ENCODE data around the gene CCDC57.
"Not testable (repeated sequence)": the region's sequence is repeated elsewhere in the genome, so short reads cannot be mapped to it uniquely, and the experiment has no call there.

CCDC57 gene, protein sequence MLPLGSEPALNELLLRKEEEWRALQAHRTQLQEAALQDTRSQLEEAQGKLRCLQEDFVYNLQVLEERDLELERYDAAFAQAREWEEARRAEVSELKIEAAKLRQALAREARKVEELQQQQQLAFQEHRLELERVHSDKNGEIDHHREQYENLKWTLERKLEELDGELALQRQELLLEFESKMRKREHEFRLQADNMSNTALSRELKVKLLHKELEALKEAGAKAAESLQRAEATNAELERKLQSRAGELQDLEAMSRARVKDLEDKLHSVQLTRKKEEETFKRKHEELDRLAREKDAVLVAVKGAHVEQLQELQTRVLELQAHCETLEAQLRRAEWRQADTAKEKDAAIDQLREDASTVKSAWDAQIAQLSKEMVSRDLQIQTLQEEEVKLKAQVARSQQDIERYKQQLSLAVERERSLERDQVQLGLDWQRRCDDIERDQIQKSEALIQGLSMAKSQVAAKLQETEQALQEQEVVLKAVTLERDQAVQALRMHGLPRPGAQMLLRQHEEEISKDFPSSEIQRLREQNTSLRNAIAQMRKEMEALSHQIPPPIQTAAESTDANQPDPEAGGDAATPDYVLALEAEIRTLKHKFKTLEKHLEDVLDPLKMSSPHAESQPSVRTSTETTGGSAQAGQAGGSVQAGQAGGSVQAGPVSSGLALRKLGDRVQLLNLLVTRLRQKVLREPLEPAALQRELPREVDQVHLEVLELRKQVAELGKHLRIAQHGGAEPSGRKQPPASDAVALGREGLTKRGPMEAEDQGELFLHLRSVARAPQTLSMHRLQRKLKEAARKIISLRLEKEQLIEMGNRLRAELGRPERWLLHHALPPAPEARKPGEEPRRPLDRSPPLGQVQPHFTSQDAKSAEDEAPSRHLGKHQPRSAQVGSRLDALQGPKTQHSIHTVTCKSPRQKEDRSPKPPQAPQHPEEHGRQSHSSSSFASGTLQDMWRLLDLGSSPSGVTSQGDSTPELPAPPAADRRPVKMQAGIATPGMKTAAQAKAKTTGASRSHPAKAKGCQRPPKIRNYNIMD

DNA sequence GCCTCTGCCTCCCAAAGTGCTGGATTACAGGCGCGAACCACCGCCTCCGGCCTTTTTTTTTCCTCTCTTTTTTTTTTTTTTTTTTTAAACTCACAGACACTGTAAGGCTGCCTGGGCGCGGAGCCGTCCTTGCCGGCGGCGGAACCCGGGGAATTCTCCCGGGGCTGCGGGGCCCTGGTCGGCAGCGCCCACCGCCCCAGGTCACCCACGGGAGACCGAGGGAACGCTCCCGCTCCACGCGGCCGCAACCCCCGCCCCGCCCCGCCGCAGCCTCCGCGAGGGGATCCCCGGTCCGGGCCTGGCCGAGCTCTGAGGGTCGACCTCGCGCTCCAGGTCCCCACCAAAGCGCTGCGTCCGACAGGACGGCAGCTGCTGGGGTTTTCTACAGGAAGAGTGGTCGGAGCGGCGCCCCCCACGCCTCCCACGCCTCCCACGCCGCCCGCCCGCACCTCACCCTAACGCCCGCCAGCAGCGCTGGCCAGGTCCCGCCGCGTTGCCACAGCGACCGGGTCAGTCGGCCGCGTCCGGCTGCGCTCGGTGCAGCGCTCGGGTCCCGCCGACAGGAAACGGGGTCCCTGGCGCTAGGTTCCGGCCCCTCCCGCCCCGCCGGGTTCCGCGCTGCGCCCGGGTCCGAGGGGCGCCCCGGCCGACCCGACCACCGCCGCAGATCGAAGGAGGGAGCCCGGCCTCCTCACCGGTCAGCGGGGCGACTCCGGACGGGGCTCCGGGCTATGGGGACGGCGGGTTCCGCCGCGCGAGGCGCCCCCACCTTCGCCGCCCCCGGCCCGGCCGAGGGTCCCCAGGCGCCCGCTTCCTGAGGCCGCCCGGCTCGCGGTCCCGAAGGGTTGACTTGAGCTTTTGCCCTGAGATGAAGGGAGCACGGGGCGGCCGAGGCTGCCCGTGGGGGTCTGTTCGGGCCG lies at the start of gene CCDC57:
Gene CCDC57, minus strand, starts transcription at position 512 of the 920 bp plus-strand sequence. CDS start 10,898 bp downstream, outside the sequence.
- peak; percentile 88 for DNase-seq (ENCODE audit: extremely low spot score, insufficient read length, low read depth)
- peak; percentile 71 for FAIRE-seq

DNA sequence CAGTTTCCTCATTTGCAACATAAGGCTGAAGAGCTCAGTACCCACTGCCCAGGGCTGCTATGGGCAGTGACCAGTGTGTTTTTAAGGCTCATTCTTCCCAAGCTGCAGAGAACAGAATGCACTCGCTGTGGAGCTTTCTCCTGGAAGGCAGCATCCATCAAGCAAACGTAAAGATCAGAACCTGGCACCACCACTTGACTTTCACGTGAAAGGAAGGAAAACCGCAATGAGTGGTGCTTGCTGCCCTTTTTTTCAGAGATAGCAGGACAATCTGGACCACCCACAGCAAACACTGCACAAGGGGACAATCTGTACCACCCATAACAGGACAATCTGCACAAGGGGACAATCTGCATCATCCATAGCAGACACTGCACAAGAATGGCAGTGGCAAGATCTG lies 49.7 kb upstream of the CCDC57 start:
- FAIRE-seq: no peak
- no peak for DNase-seq (ENCODE audit: extremely low spot score, insufficient read length, low read depth)

GRCh38 chr17:82259972-82260961 lies 47.6 kb upstream of the CCDC57 start:
- DNase-seq (ENCODE audit: extremely low spot score, insufficient read length, low read depth); FAIRE-seq: not testable (repeated sequence)

GRCh38 chr17:82258555-82258954 lies 45.9 kb upstream of the CCDC57 start:
- no peak for FAIRE-seq
- DNase-seq (ENCODE audit: extremely low spot score, insufficient read length, low read depth): no peak

GRCh38 chr17:82257473-82257872 lies 44.8 kb upstream of the CCDC57 start:
- no peak for FAIRE-seq
- DNase-seq (ENCODE audit: extremely low spot score, insufficient read length, low read depth): no peak

DNA sequence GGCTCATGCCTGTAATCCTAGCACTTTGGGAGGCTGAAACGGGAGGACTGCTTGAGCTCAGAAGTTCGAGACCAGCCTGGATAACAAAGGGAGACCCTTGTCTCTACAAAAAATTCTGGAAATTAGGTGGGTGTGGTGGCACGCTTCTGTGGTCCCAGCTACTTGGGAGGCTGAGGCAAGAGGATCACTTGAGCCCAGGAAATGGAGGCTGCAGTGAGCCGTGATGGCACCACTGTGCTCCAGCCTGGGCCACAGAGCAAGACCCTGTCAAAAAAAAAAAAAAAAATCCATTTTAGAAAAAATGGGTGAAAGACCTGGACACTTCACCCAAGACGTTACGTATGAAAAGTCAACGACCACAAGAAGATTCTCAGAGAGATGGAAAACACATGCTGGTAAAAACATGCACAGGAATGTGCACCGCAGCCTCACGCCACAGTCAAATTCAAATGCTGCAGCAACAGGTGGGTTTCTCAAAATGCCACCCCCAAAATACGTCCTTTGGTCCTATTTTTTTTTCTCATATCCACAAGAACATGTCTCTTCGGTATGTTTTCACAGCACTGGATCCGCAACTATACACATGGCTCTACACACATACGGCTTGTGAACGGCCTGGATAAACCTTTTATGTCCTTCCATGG lies 43.7 kb upstream of the CCDC57 start:
- no peak for FAIRE-seq
- no peak for DNase-seq (ENCODE audit: extremely low spot score, insufficient read length, low read depth)

DNA sequence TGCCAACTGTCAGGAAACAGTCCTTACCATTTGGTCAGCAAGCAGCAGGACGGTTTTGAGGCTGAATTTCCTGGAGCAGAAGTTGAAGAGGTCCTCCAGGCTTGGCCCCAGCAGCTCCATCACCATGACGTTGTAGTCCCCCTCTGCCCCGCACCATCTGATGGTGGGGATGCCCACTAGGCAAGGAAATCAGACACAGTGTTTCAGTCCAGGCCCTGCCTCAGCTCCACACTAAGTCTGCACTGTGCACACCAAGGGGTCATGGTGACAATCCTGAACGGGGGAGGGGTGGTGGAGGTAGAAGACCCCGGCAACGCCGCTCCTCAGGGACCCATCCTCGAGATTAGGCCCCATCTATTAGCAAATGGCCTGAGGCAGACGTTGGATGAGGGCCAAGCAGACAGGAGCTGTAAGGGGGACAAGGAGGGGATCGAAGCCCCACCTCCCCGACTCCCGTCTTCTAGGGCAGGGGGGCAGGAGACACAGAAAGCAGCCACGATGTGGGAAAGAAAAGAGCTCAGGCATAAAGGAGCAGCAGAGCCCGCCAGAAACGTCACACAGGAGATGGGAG lies 42.8 kb upstream of the CCDC57 start:
- FAIRE-seq (no peak), DNase-seq (ENCODE audit: extremely low spot score, insufficient read length, low read depth) (no peak)

GRCh38 chr17:82254746-82255145 lies 42.1 kb upstream of the CCDC57 start:
- FAIRE-seq; DNase-seq (ENCODE audit: extremely low spot score, insufficient read length, low read depth): not testable (repeated sequence)

GRCh38 chr17:82254096-82254495 lies 41.5 kb upstream of the CCDC57 start:
- DNase-seq (ENCODE audit: extremely low spot score, insufficient read length, low read depth); FAIRE-seq: not testable (repeated sequence)

DNA sequence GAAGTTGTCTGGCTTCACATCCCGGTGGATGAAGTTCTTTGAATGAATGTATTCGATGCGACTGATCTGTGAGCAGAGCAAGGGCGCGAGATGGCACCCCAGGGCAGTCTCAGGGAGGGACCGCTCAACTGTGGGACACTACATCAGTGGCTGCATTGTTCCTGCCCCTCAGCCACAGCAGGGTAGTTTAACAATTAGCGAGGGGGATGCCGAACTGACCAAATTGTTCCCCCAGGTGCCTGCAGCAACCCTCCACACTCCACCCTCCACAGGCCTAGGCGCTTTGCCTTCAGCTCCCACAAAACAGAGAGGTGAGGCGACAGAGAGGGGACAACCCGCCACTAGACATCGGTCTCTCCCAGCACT lies 40.5 kb upstream of the CCDC57 start:
- DNase-seq (ENCODE audit: extremely low spot score, insufficient read length, low read depth): no peak
- no peak for FAIRE-seq

- no peak for DNase-seq (ENCODE audit: extremely low spot score, insufficient read length, low read depth)
- FAIRE-seq: no peak
These were observed 40.0 kb upstream of the CCDC57 start for GRCh38 chr17:82252511-82253178.

GRCh38 chr17:82250868-82251500 lies 38.3 kb upstream of the CCDC57 start:
- no peak for FAIRE-seq
- no peak for DNase-seq (ENCODE audit: extremely low spot score, insufficient read length, low read depth)

GRCh38 chr17:82249896-82250581 lies 37.4 kb upstream of the CCDC57 start:
- DNase-seq (ENCODE audit: extremely low spot score, insufficient read length, low read depth) (no peak), FAIRE-seq (no peak)

GRCh38 chr17:82248815-82249674 lies 36.4 kb upstream of the CCDC57 start:
- FAIRE-seq: no peak
- no peak for DNase-seq (ENCODE audit: extremely low spot score, insufficient read length, low read depth)
